Vagina (tissue), 2 donors: ENCODE data around the gene RAPGEF5.

Experiments used
- POLR2A ChIP-seq, 2 donors: fragments of 450-650 bp; IDR thresholded peaks; one replicate each; pipeline ENCODE4 v1.6.1; 2017; ENCODE audit warnings: antibody characterized with exemption in 2 of 2, mild to moderate bottlenecking in 2 of 2, moderate library complexity in 2 of 2
- TF ChIP-seq, protein P1 (sequence below), 3 experiments: fragments of 450-650 bp in 2 of 3; fragments of 200-600 bp in 1 of 3; sonication (generic) in 1 of 3; IDR thresholded peaks; one replicate each; pipeline ENCODE4 v1.5.1; 2017 to 2019; ENCODE audit warnings: antibody characterized with exemption in 3 of 3, mild to moderate bottlenecking in 2 of 3, moderate library complexity in 2 of 3

DNA sequence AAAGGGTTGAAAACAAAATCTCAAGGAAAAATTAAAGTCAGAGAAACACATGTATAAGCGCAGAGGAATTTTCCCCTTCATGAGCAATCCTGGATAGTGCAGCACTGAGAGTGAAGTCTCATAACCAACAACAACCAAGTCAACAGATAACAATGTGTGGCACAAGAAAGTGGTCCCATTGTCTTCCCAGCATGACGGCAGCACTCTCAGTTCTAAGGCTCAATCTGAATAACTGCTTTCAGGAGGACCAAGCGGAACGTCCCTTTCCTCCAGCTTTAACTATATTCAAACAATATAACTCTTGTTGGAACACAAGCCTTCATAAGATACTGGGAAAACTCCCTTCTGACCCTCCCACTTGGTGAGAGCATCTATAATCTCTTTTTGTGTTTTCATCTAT is 137.9 kb downstream of the RAPGEF5 start:
- TF ChIP-seq, protein P1, sequence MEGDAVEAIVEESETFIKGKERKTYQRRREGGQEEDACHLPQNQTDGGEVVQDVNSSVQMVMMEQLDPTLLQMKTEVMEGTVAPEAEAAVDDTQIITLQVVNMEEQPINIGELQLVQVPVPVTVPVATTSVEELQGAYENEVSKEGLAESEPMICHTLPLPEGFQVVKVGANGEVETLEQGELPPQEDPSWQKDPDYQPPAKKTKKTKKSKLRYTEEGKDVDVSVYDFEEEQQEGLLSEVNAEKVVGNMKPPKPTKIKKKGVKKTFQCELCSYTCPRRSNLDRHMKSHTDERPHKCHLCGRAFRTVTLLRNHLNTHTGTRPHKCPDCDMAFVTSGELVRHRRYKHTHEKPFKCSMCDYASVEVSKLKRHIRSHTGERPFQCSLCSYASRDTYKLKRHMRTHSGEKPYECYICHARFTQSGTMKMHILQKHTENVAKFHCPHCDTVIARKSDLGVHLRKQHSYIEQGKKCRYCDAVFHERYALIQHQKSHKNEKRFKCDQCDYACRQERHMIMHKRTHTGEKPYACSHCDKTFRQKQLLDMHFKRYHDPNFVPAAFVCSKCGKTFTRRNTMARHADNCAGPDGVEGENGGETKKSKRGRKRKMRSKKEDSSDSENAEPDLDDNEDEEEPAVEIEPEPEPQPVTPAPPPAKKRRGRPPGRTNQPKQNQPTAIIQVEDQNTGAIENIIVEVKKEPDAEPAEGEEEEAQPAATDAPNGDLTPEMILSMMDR (IDR thresholded peaks at IDR 0.05) = no peak
- no peak for TF ChIP-seq POLR2A (IDR thresholded peaks at IDR 0.05)
